Keratinocyte (primary cell): ENCODE measurements around the gene CHPT1. TPM values are rescaled to one million over a fixed set of nuclear protein-coding genes. Genes with fewer than 3 reads are reported as not detected.

Experiments used
- DNase-seq: peaks from one replicate; pipeline ENCODE4 v3.0.0-alpha.2; 2011; ENCODE audit warnings: low read depth, missing footprints, low spot score
- FAIRE-seq: peaks from 2 replicates; lab custom pipeline; 2011; peaks lifted over from hg19 to GRCh38; lab: Jason Lieb, UNC
- H2AFZ ChIP-seq: 2 replicates; pipeline ENCODE4 v1.6.0; 2012; ENCODE audit warnings: low read length, control low read depth, inconsistent platforms; ENCODE audit not compliant: control insufficient read depth
- H3K27ac ChIP-seq: 2 replicates; pipeline ENCODE4 v1.5.1; 2011; ENCODE audit warnings: low read length; ENCODE audit not compliant: control insufficient read depth, insufficient read depth
- H3K27me3 ChIP-seq: 3 replicates; pipeline ENCODE4 v1.6.0; 2011; ENCODE audit warnings: low read length; ENCODE audit not compliant: control insufficient read depth, insufficient read depth; ENCODE audit errors: extremely low read depth
- H3K36me3 ChIP-seq, 2 experiments: 2 replicates in 1 of 2; 3 replicates in 1 of 2; pipeline ENCODE4 v1.5.1; 2011; ENCODE audit warnings: low read length in 2 of 2, mild to moderate bottlenecking in 1 of 2; ENCODE audit not compliant: control insufficient read depth in 2 of 2, insufficient read depth in 2 of 2; ENCODE audit errors: extremely low read depth in 1 of 2
- H3K4me1 ChIP-seq: 3 replicates; pipeline ENCODE4 v1.5.1; 2011; ENCODE audit warnings: low read length; ENCODE audit not compliant: control insufficient read depth, insufficient read depth; ENCODE audit errors: extremely low read depth
- H3K4me2 ChIP-seq: 3 replicates; pipeline ENCODE4 v1.6.0; 2011; ENCODE audit warnings: low read depth, low read length; ENCODE audit not compliant: control insufficient read depth, insufficient read depth; ENCODE audit errors: extremely low read depth
- H3K4me3 ChIP-seq, 3 experiments: fragments of 200-600 bp in 1 of 3; sonication (generic) in 1 of 3; 2 replicates in 2 of 3; 3 replicates in 1 of 3; pipeline ENCODE4 v1.5.1; 2011 to 2016; ENCODE audit warnings: low read length in 3 of 3, mild to moderate bottlenecking in 3 of 3, control low read depth in 2 of 3, inconsistent platforms in 1 of 3, low read depth in 1 of 3, mixed read lengths in 1 of 3, mixed run types in 1 of 3, moderate library complexity in 1 of 3; ENCODE audit not compliant: control insufficient read depth in 2 of 3, insufficient read depth in 2 of 3; ENCODE audit errors: extremely low read depth in 1 of 3
- H3K79me2 ChIP-seq: 2 replicates; pipeline ENCODE4 v1.6.0; 2012; ENCODE audit warnings: low read length; ENCODE audit not compliant: control insufficient read depth, insufficient read depth
- H3K9ac ChIP-seq: 3 replicates; pipeline ENCODE4 v1.6.0; 2011; ENCODE audit warnings: low read length; ENCODE audit not compliant: control insufficient read depth, insufficient read depth; ENCODE audit errors: extremely low read depth
- H3K9me1 ChIP-seq: 3 replicates; pipeline ENCODE4 v1.6.0; 2011; ENCODE audit warnings: low read length; ENCODE audit not compliant: control insufficient read depth, insufficient read depth; ENCODE audit errors: extremely low read depth
- H3K9me3 ChIP-seq: 2 replicates; pipeline ENCODE4 v1.5.1; 2012; ENCODE audit warnings: low read depth, low read length; ENCODE audit not compliant: control insufficient read depth
- H4K20me1 ChIP-seq: 3 replicates; pipeline ENCODE4 v1.6.0; 2011; ENCODE audit warnings: low read length; ENCODE audit not compliant: control insufficient read depth, insufficient read depth; ENCODE audit errors: extremely low read depth
- EZH2 ChIP-seq: IDR thresholded peaks from one replicate; pipeline ENCODE4 v1.6.1; 2012; ENCODE audit warnings: inconsistent platforms, mild to moderate bottlenecking, low read length, moderate library complexity
- dilution Hi-C: fragments of 300-500 bp; cut with MboI; formaldehyde crosslinking; loops from one replicate; pipeline ENCODE4 v1.7.0; 2020; ENCODE audit warnings: low sequenced_read_pairs; ENCODE audit not compliant: extremely low pct_ligation_motif_present
- polyA plus RNA-seq, 5 experiments: library from polyadenylated mRNA; depleted of rRNA in 3 of 5; stranded (reverse) in 3 of 5; stranded (forward) in 1 of 5; unstranded in 1 of 5; fragments of >200 nt; gene quantifications; 1 replicate in 1 of 5; 2 replicates in 3 of 5; 3 replicates in 1 of 5; pipeline versions ENCODE4 v1.2.1 to v1.2.3, GENCODE V29; 2011 to 2012; ENCODE audit warnings: missing spikeins in 2 of 5, low read depth in 1 of 5, low replicate concordance in 1 of 5
- TF ChIP-seq, protein P1 (sequence below), 3 experiments: IDR thresholded peaks in 1 of 3; conservative IDR thresholded peaks in 1 of 3; optimal IDR thresholded peaks in 1 of 3; 2 replicates in 2 of 3; 3 replicates in 1 of 3; pipeline versions ENCODE3 to v1.5.1; 2011; ENCODE audit warnings: low read length in 3 of 3, mild to moderate bottlenecking in 3 of 3, moderate library complexity in 2 of 3, control low read depth in 1 of 3, inconsistent platforms in 1 of 3; ENCODE audit not compliant: insufficient read depth in 2 of 3; ENCODE audit errors: extremely low read depth in 1 of 3

CHPT1 gene
- polyA plus RNA-seq, 1 donor (not counting 4 experiments of a cell fraction or from before 2014, with no cell fraction given), result 12.7 TPM

GRCh38 chr12:101743242-101743641 is 45.8 kb downstream of the CHPT1 start:
- H3K36me3 ChIP-seq, result peaks cover 6 to 7% of the 10 kb centered on the region in 2 experiments
- no peaks in the 10 kb centered on the region for H3K79me2 ChIP-seq
- no peak for FAIRE-seq
- H3K27me3 ChIP-seq, result no peaks in the 10 kb centered on the region
- H4K20me1 ChIP-seq, result no peaks in the 10 kb centered on the region
- no peak overlapping the region for H3K4me3 ChIP-seq
- H3K9ac ChIP-seq, result no peak overlapping the region
- H3K4me1 ChIP-seq, result no peaks in the 10 kb centered on the region
- H3K4me2 ChIP-seq, result no peak overlapping the region
- TF ChIP-seq, protein P1, sequence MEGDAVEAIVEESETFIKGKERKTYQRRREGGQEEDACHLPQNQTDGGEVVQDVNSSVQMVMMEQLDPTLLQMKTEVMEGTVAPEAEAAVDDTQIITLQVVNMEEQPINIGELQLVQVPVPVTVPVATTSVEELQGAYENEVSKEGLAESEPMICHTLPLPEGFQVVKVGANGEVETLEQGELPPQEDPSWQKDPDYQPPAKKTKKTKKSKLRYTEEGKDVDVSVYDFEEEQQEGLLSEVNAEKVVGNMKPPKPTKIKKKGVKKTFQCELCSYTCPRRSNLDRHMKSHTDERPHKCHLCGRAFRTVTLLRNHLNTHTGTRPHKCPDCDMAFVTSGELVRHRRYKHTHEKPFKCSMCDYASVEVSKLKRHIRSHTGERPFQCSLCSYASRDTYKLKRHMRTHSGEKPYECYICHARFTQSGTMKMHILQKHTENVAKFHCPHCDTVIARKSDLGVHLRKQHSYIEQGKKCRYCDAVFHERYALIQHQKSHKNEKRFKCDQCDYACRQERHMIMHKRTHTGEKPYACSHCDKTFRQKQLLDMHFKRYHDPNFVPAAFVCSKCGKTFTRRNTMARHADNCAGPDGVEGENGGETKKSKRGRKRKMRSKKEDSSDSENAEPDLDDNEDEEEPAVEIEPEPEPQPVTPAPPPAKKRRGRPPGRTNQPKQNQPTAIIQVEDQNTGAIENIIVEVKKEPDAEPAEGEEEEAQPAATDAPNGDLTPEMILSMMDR (optimal IDR thresholded peaks at IDR 0.05 in 1 of 3, IDR thresholded peaks at IDR 0.05 in 1 of 3, conservative IDR thresholded peaks at IDR 0.05 in 1 of 3; ENCODE audit: extremely low read depth in 1 of 3, insufficient read depth in 2 of 3, low read length in 3 of 3), result no peak
- no peak for TF ChIP-seq EZH2
- no peaks in the 10 kb centered on the region for H3K9me3 ChIP-seq
- no peaks in the 10 kb centered on the region for H3K9me1 ChIP-seq
- dilution Hi-C loops, result no loop called here
- no peak overlapping the region for H2AFZ ChIP-seq
- DNase-seq, result no peak
- no peak overlapping the region for H3K27ac ChIP-seq

GRCh38 chr12:101743724-101744472 is 46.5 kb downstream of the CHPT1 start:
- no peak for DNase-seq
- TF ChIP-seq, protein P1 (optimal IDR thresholded peaks at IDR 0.05 in 1 of 3, IDR thresholded peaks at IDR 0.05 in 1 of 3, conservative IDR thresholded peaks at IDR 0.05 in 1 of 3; ENCODE audit: extremely low read depth in 1 of 3, insufficient read depth in 2 of 3, low read length in 3 of 3), result no peak
- TF ChIP-seq EZH2, result no peak
- H3K4me3 ChIP-seq, result no peak overlapping the region
- no peak overlapping the region for H3K9ac ChIP-seq
- H3K36me3 ChIP-seq, result peaks cover 7 to 11% of the 10 kb centered on the region in 2 experiments
- no peaks in the 10 kb centered on the region for H3K27me3 ChIP-seq
- no peak overlapping the region for H3K27ac ChIP-seq
- no peak overlapping the region for H2AFZ ChIP-seq
- no peaks in the 10 kb centered on the region for H3K79me2 ChIP-seq
- no peaks in the 10 kb centered on the region for H3K9me1 ChIP-seq
- no peak overlapping the region for H3K4me2 ChIP-seq
- no peaks in the 10 kb centered on the region for H3K4me1 ChIP-seq
- H3K9me3 ChIP-seq, result no peaks in the 10 kb centered on the region
- H4K20me1 ChIP-seq, result no peaks in the 10 kb centered on the region
- dilution Hi-C loops, result no loop called here
- no peak for FAIRE-seq
